Keratinocyte (primary cell): ENCODE data around the gene AKR1A1. TPM values are rescaled to one million over a fixed set of nuclear protein-coding genes. Genes with fewer than 3 reads are reported as not detected.

ENCODE experiments used
- DNase-seq: peaks from one replicate; pipeline ENCODE4 v3.0.0-alpha.2; 2011; ENCODE audit warnings: low read depth, missing footprints, low spot score
- FAIRE-seq: peaks from 2 replicates; lab custom pipeline; 2011; peaks lifted over from hg19 to GRCh38; lab: Jason Lieb, UNC
- H2AFZ ChIP-seq: 2 replicates; pipeline ENCODE4 v1.6.0; 2012; ENCODE audit warnings: low read length, control low read depth, inconsistent platforms; ENCODE audit not compliant: control insufficient read depth
- H3K27ac ChIP-seq: 2 replicates; pipeline ENCODE4 v1.5.1; 2011; ENCODE audit warnings: low read length; ENCODE audit not compliant: control insufficient read depth, insufficient read depth
- H3K27me3 ChIP-seq: 3 replicates; pipeline ENCODE4 v1.6.0; 2011; ENCODE audit warnings: low read length; ENCODE audit not compliant: control insufficient read depth, insufficient read depth; ENCODE audit errors: extremely low read depth
- H3K36me3 ChIP-seq, 2 experiments: 2 replicates in 1 of 2; 3 replicates in 1 of 2; pipeline ENCODE4 v1.5.1; 2011; ENCODE audit warnings: low read length in 2 of 2, mild to moderate bottlenecking in 1 of 2; ENCODE audit not compliant: control insufficient read depth in 2 of 2, insufficient read depth in 2 of 2; ENCODE audit errors: extremely low read depth in 1 of 2
- H3K4me1 ChIP-seq: 3 replicates; pipeline ENCODE4 v1.5.1; 2011; ENCODE audit warnings: low read length; ENCODE audit not compliant: control insufficient read depth, insufficient read depth; ENCODE audit errors: extremely low read depth
- H3K4me2 ChIP-seq: 3 replicates; pipeline ENCODE4 v1.6.0; 2011; ENCODE audit warnings: low read depth, low read length; ENCODE audit not compliant: control insufficient read depth, insufficient read depth; ENCODE audit errors: extremely low read depth
- H3K4me3 ChIP-seq, 3 experiments: fragments of 200-600 bp in 1 of 3; sonication (generic) in 1 of 3; 2 replicates in 2 of 3; 3 replicates in 1 of 3; pipeline ENCODE4 v1.5.1; 2011 to 2016; ENCODE audit warnings: low read length in 3 of 3, mild to moderate bottlenecking in 3 of 3, control low read depth in 2 of 3, inconsistent platforms in 1 of 3, low read depth in 1 of 3, mixed read lengths in 1 of 3, mixed run types in 1 of 3, moderate library complexity in 1 of 3; ENCODE audit not compliant: control insufficient read depth in 2 of 3, insufficient read depth in 2 of 3; ENCODE audit errors: extremely low read depth in 1 of 3
- H3K79me2 ChIP-seq: 2 replicates; pipeline ENCODE4 v1.6.0; 2012; ENCODE audit warnings: low read length; ENCODE audit not compliant: control insufficient read depth, insufficient read depth
- H3K9ac ChIP-seq: 3 replicates; pipeline ENCODE4 v1.6.0; 2011; ENCODE audit warnings: low read length; ENCODE audit not compliant: control insufficient read depth, insufficient read depth; ENCODE audit errors: extremely low read depth
- H3K9me1 ChIP-seq: 3 replicates; pipeline ENCODE4 v1.6.0; 2011; ENCODE audit warnings: low read length; ENCODE audit not compliant: control insufficient read depth, insufficient read depth; ENCODE audit errors: extremely low read depth
- H3K9me3 ChIP-seq: 2 replicates; pipeline ENCODE4 v1.5.1; 2012; ENCODE audit warnings: low read depth, low read length; ENCODE audit not compliant: control insufficient read depth
- H4K20me1 ChIP-seq: 3 replicates; pipeline ENCODE4 v1.6.0; 2011; ENCODE audit warnings: low read length; ENCODE audit not compliant: control insufficient read depth, insufficient read depth; ENCODE audit errors: extremely low read depth
- EZH2 ChIP-seq: IDR thresholded peaks from one replicate; pipeline ENCODE4 v1.6.1; 2012; ENCODE audit warnings: inconsistent platforms, mild to moderate bottlenecking, low read length, moderate library complexity
- dilution Hi-C: fragments of 300-500 bp; cut with MboI; formaldehyde crosslinking; loops from one replicate; pipeline ENCODE4 v1.7.0; 2020; ENCODE audit warnings: low sequenced_read_pairs; ENCODE audit not compliant: extremely low pct_ligation_motif_present
- polyA plus RNA-seq, 5 experiments: library from polyadenylated mRNA; depleted of rRNA in 3 of 5; stranded (reverse) in 3 of 5; stranded (forward) in 1 of 5; unstranded in 1 of 5; fragments of >200 nt; gene quantifications; 1 replicate in 1 of 5; 2 replicates in 3 of 5; 3 replicates in 1 of 5; pipeline versions ENCODE4 v1.2.1 to v1.2.3, GENCODE V29; 2011 to 2012; ENCODE audit warnings: missing spikeins in 2 of 5, low read depth in 1 of 5, low replicate concordance in 1 of 5
- TF ChIP-seq, protein P1 (sequence below), 3 experiments: IDR thresholded peaks in 1 of 3; conservative IDR thresholded peaks in 1 of 3; optimal IDR thresholded peaks in 1 of 3; 2 replicates in 2 of 3; 3 replicates in 1 of 3; pipeline versions ENCODE3 to v1.5.1; 2011; ENCODE audit warnings: low read length in 3 of 3, mild to moderate bottlenecking in 3 of 3, moderate library complexity in 2 of 3, control low read depth in 1 of 3, inconsistent platforms in 1 of 3; ENCODE audit not compliant: insufficient read depth in 2 of 3; ENCODE audit errors: extremely low read depth in 1 of 3

AKR1A1 gene
- polyA plus RNA-seq, 1 donor (not counting 4 experiments of a cell fraction or from before 2014, with no cell fraction given) = 107 TPM

DNA sequence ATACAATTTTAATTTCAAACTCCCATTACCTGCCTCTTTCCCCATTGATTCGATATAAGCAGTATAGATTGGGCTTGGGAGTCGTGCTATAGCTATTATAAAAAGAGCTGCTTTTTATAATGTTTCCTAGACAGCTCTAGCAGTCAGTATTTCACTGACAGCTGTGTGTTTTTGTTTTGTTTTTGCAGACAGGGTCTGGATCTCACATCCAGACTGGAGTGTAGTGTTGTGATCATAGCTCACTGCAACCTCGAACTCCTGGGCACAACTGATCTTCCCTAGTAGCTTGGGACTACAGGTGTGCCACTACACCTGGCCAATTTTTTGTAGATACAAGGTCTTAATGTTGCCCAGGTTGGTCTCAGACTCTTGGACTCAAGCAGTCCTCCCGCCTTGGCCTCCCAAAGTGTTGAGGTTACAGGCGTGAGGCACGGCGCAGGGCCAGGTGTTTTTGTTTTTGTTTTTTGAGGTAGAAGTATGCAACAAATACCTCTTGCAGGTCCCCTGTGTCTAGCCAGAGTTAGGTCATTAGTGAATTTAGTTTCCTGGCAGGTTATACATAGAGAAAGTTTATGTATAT lies 35.0 kb downstream of the AKR1A1 start:
- Histone ChIP-seq H3K27ac (peak overlapping the region; percentile 63), H3K36me3 (peaks cover 0 to 6% of the 10 kb centered on the region in 2 experiments), H2AFZ (no peak overlapping the region), H3K4me2 (peak overlapping the region; percentile 92), H3K4me1 (peaks cover 17% of the 10 kb centered on the region), H3K9ac (peak overlapping the region; percentile 97), H3K79me2 (peaks cover 58% of the 10 kb centered on the region), H3K4me3 (peak overlapping the region; percentile 66 to 98 (median 79)), H3K9me3 (no peaks in the 10 kb centered on the region), H3K27me3 (no peaks in the 10 kb centered on the region), H3K9me1 (no peaks in the 10 kb centered on the region), H4K20me1 (peaks cover 11% of the 10 kb centered on the region)
- DNase-seq (no peak), FAIRE-seq (no peak)
- dilution Hi-C loops = no loop called here
- TF ChIP-seq, protein P1, sequence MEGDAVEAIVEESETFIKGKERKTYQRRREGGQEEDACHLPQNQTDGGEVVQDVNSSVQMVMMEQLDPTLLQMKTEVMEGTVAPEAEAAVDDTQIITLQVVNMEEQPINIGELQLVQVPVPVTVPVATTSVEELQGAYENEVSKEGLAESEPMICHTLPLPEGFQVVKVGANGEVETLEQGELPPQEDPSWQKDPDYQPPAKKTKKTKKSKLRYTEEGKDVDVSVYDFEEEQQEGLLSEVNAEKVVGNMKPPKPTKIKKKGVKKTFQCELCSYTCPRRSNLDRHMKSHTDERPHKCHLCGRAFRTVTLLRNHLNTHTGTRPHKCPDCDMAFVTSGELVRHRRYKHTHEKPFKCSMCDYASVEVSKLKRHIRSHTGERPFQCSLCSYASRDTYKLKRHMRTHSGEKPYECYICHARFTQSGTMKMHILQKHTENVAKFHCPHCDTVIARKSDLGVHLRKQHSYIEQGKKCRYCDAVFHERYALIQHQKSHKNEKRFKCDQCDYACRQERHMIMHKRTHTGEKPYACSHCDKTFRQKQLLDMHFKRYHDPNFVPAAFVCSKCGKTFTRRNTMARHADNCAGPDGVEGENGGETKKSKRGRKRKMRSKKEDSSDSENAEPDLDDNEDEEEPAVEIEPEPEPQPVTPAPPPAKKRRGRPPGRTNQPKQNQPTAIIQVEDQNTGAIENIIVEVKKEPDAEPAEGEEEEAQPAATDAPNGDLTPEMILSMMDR (optimal IDR thresholded peaks at IDR 0.05 in 1 of 3, IDR thresholded peaks at IDR 0.05 in 1 of 3, conservative IDR thresholded peaks at IDR 0.05 in 1 of 3; ENCODE audit: extremely low read depth in 1 of 3, insufficient read depth in 2 of 3, low read length in 3 of 3) = no peak
- no peak for TF ChIP-seq EZH2

DNA sequence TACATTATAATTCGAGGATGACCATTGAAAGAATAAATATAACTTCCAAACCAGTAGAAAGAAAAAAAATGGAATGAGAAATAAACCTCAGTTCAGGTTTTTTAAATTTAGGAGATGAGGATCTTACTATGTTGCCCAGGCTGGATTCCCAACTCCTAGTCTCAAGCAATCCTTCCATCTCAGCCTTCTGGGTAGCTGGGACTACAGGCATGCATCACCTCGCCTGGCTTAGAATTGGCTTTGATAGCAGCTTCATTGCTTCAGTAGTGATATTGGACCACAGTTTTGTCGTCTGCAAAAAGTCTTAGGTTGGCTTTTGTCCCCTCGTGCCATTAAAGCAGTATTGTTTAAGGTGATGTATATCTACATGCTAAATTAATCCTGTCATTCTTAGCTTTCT lies 36.1 kb downstream of the AKR1A1 start:
- H3K9ac ChIP-seq = no peak overlapping the region
- TF ChIP-seq EZH2 = no peak
- TF ChIP-seq, protein P1 (optimal IDR thresholded peaks at IDR 0.05 in 1 of 3, IDR thresholded peaks at IDR 0.05 in 1 of 3, conservative IDR thresholded peaks at IDR 0.05 in 1 of 3; ENCODE audit: extremely low read depth in 1 of 3, insufficient read depth in 2 of 3, low read length in 3 of 3) = no peak
- no peak overlapping the region for H2AFZ ChIP-seq
- peak overlapping the region; percentile 65 for H3K4me2 ChIP-seq
- peak overlapping the region; percentile 20 for H3K27ac ChIP-seq
- peaks cover 66% of the 10 kb centered on the region for H3K79me2 ChIP-seq
- no peaks in the 10 kb centered on the region for H3K9me1 ChIP-seq
- dilution Hi-C loops = no loop called here
- FAIRE-seq = no peak
- H3K4me1 ChIP-seq = peaks cover 17% of the 10 kb centered on the region
- no peaks in the 10 kb centered on the region for H3K27me3 ChIP-seq
- no peak for DNase-seq
- peaks cover 0 to 10% of the 10 kb centered on the region in 2 experiments for H3K36me3 ChIP-seq
- H3K4me3 ChIP-seq = peak overlapping the region in 2 of 3 experiments; percentile 34 to 46
- peaks cover 11% of the 10 kb centered on the region for H4K20me1 ChIP-seq
- no peaks in the 10 kb centered on the region for H3K9me3 ChIP-seq
